ENCODE measurements around the gene RANBP10. TPM values are rescaled to one million over a fixed set of nuclear protein-coding genes. Genes with fewer than 3 reads are reported as not detected.

RANBP10 gene
- total RNA-seq, 3 donors from 2014 or later (not counting 1 experiment from before 2014, with no cell fraction given), result 20.9 to 25.8 (median 24.5) TPM

DNA sequence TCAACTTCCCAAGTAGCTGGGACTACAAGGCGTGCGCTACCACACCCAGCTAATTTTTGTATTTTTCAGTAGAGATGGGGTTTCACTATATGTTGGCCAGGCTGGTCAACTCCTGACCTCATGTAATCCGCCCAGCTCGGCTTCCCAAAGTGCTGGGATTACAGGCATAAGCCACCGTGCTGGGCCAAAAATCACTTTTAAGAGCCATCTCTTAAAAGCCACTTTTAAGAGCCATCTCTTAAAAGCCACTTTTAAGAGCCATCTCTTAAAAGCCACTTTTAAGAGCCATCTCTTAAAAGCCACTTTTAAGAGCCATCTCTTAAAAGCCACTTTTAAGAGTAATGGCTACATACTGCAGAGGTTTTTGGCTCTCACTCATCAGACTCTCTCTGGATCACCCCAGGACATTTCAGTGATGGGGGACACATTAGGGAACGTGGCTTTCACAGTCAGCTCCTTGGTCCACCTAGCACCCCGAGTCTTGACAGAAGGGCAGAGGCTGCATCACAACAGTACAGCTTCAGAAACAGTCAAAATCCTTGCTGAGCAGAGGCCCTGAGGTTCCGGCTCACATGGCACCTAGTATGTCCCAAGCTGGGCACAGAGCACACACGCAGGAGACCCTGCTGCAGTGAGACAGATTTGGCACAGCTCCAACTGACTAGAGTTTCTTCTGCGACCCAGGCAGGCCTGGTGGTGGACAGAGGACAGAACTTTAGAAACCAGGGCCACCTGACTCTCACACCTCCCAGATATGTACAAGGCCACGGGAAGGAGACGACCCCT is 23.6 kb downstream of the RANBP10 start:
- TF ChIP-seq, protein P1, sequence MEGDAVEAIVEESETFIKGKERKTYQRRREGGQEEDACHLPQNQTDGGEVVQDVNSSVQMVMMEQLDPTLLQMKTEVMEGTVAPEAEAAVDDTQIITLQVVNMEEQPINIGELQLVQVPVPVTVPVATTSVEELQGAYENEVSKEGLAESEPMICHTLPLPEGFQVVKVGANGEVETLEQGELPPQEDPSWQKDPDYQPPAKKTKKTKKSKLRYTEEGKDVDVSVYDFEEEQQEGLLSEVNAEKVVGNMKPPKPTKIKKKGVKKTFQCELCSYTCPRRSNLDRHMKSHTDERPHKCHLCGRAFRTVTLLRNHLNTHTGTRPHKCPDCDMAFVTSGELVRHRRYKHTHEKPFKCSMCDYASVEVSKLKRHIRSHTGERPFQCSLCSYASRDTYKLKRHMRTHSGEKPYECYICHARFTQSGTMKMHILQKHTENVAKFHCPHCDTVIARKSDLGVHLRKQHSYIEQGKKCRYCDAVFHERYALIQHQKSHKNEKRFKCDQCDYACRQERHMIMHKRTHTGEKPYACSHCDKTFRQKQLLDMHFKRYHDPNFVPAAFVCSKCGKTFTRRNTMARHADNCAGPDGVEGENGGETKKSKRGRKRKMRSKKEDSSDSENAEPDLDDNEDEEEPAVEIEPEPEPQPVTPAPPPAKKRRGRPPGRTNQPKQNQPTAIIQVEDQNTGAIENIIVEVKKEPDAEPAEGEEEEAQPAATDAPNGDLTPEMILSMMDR (IDR thresholded peaks at IDR 0.05), result no peak

DNA sequence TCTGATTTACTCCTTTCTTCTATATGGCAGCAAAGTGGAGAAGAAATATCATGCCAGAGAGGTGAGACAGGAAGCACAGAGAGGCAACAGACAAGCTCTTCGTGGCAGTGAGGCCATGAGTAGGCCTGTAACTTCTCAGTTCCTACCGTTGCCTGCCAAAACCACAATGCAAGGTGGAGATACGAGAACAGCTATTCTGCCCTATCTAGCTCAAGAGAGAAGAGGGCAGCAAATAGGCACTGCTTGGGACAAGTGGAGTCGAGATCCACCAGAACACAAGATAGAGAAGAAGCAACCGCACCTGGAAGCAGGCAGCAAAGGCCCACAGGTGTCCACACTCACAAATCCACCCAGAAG is 24.8 kb downstream of the RANBP10 start:
- H3K4me3 Mint-ChIP-seq, result no peak overlapping the region
- intact Hi-C loops (cut with micrococcal nuclease), result no loop called here
- no peaks in the 10 kb centered on the region for H3K9me3 ChIP-seq (ENCODE audit: control insufficient read depth, insufficient read depth, low read length)
- H3K27ac Mint-ChIP-seq, result peak overlapping the region; percentile 75 to 85
- DNase-seq, result peak in 1 of 2 donors; percentile 49
- peak overlapping the region; percentile 6 for H3K27ac ChIP-seq (ENCODE audit: low read length)
- peaks cover 15% of the 10 kb centered on the region for H3K4me1 ChIP-seq (ENCODE audit: control insufficient read depth, insufficient read depth, low read length)
- H3K27me3 Mint-ChIP-seq (ENCODE audit: low read depth in 2 of 2), result no peaks in the 10 kb centered on the region
- H3K36me3 ChIP-seq (ENCODE audit: control insufficient read depth, insufficient read depth, low read length), result no peaks in the 10 kb centered on the region
- peaks cover 20 to 23% of the 10 kb centered on the region in 2 donors for H3K4me1 Mint-ChIP-seq
- H3K36me3 Mint-ChIP-seq, result no peaks in the 10 kb centered on the region
- peak in 2 of 3 donors; percentile 43 to 71 for ATAC-seq
- H3K27me3 ChIP-seq (ENCODE audit: control insufficient read depth, insufficient read depth, low read length), result no peaks in the 10 kb centered on the region
- H3K9me3 Mint-ChIP-seq, result no peaks in the 10 kb centered on the region
- TF ChIP-seq, protein P1 (IDR thresholded peaks at IDR 0.05), result no peak
- WGBS (ENCODE audit: insufficient coverage), result 22% methylated on average over 5 of the region's 5 CpGs
- H3K4me3 ChIP-seq (ENCODE audit: low read length), result no peak overlapping the region

More for the DNA sequence above, 23.6 kb downstream of the RANBP10 start:
- H3K27ac ChIP-seq (ENCODE audit: low read length), result no peak overlapping the region
- 92% methylated on average over 12 of the region's 12 CpGs for WGBS (ENCODE audit: insufficient coverage)
- ATAC-seq, result no peak
- H3K4me1 ChIP-seq (ENCODE audit: control insufficient read depth, insufficient read depth, low read length), result peaks cover 15% of the 10 kb centered on the region
- peaks cover 20 to 23% of the 10 kb centered on the region in 2 donors for H3K4me1 Mint-ChIP-seq
- intact Hi-C loops (cut with micrococcal nuclease), result no loop called here
- no peak overlapping the region for H3K4me3 ChIP-seq (ENCODE audit: low read length)
- no peaks in the 10 kb centered on the region for H3K36me3 Mint-ChIP-seq
- no peaks in the 10 kb centered on the region for H3K9me3 Mint-ChIP-seq
- no peak for DNase-seq
- H3K36me3 ChIP-seq (ENCODE audit: control insufficient read depth, insufficient read depth, low read length), result no peaks in the 10 kb centered on the region
- no peaks in the 10 kb centered on the region for H3K27me3 ChIP-seq (ENCODE audit: control insufficient read depth, insufficient read depth, low read length)
- no peak overlapping the region for H3K27ac Mint-ChIP-seq
- H3K27me3 Mint-ChIP-seq (ENCODE audit: low read depth in 2 of 2), result no peaks in the 10 kb centered on the region
- H3K9me3 ChIP-seq (ENCODE audit: control insufficient read depth, insufficient read depth, low read length), result no peaks in the 10 kb centered on the region
- no peak overlapping the region for H3K4me3 Mint-ChIP-seq

DNA sequence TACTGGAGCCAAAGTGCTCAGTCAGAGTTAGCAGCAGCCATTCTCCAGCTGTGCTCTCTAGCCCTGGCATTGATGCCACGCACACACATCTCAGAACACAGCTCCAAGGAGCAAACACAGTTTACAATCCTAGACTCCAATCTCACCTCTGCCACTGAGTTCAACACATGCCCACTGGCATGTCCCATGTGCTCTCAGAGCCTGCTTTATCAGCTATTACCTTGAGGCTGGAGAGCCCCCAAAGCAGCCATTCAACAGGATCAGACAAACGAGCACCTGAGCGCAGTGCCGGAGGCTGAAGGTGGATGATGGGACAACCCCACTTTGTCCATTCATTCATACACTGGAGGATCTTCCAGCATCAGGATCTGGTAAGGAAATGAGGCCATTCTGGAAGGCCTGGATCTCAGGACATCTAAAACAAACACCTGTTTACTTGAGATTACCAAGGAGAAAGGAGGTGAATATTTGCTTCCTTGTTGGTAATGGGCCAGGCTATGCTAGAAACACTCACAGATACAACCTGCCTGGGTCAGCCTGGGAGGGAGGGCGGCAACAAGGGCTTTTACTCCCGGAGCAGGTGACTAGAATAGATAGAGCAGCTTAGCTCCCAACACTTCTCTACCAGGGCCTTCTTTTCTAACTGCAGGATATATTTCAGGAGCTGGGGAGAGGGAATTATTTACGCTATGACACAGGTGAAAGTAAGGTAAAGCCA is 25.4 kb downstream of the RANBP10 start:
- Mint-ChIP-seq H3K9me3 (no peaks in the 10 kb centered on the region), H3K4me3 (no peak overlapping the region), H3K4me1 (peaks cover 20 to 23% of the 10 kb centered on the region in 2 donors), H3K36me3 (no peaks in the 10 kb centered on the region), H3K27ac (peak overlapping the region; percentile 75 to 85), H3K27me3 (ENCODE audit: low read depth in 2 of 2) (no peaks in the 10 kb centered on the region)
- intact Hi-C loops (cut with micrococcal nuclease), result no loop called here
- no peaks in the 10 kb centered on the region for H3K36me3 ChIP-seq (ENCODE audit: control insufficient read depth, insufficient read depth, low read length)
- H3K4me3 ChIP-seq (ENCODE audit: low read length), result no peak overlapping the region
- H3K4me1 ChIP-seq (ENCODE audit: control insufficient read depth, insufficient read depth, low read length), result peaks cover 15% of the 10 kb centered on the region
- 88% methylated on average over 6 of the region's 7 CpGs for WGBS (ENCODE audit: insufficient coverage)
- H3K27me3 ChIP-seq (ENCODE audit: control insufficient read depth, insufficient read depth, low read length), result no peaks in the 10 kb centered on the region
- TF ChIP-seq, protein P1 (IDR thresholded peaks at IDR 0.05), result no peak
- H3K9me3 ChIP-seq (ENCODE audit: control insufficient read depth, insufficient read depth, low read length), result no peaks in the 10 kb centered on the region
- ATAC-seq (peak in 1 of 3 donors; percentile 17), DNase-seq (no peak)
- H3K27ac ChIP-seq (ENCODE audit: low read length), result no peak overlapping the region
